ENCODE results near the gene CASP5. TPM values are rescaled to one million over a fixed set of nuclear protein-coding genes. Genes with fewer than 3 reads are reported as not detected.

Gene CASP5
- total and polyA plus RNA-seq, 7 donors = 0.05 TPM; not detected in 6

Other genes with a start within 250 kb of the CASP5 start
- gene CASP12, start 124.7 kb downstream of the CASP5 start, total RNA-seq = not detected
- gene CASP12, start 124.7 kb downstream of the CASP5 start, polyA plus RNA-seq = under 1 TPM in 2 of 3 donors, not detected in 1; 0.10 to 0.38 TPM
- 10 to 100 TPM in 3 of 4 donors, 1 to 10 TPM in 1; 5.5 to 17.8 (median 13.8) TPM for gene CASP4, start 54.6 kb downstream of the CASP5 start, total RNA-seq
- gene CASP4, start 54.6 kb downstream of the CASP5 start, polyA plus RNA-seq = 100 to 1,000 TPM in 1 of 3 donors, 1 to 10 TPM in 2; 5.8 to 113 (median 6.9) TPM
- 10 to 100 TPM in 1 of 4 donors, 1 to 10 TPM in 3; 1.6 to 10.2 (median 4.3) TPM for gene CASP1, start 12.0 kb upstream of the CASP5 start, total RNA-seq
- 1 to 10 TPM; 2.6 to 4.5 (median 3.3) TPM for gene CASP1, start 12.0 kb upstream of the CASP5 start, polyA plus RNA-seq
- gene CARD16, start 22.2 kb upstream of the CASP5 start, total RNA-seq = 1 to 10 TPM; 2.5 to 6.9 (median 3.7) TPM
- 1 to 10 TPM; 4.1 to 4.7 (median 4.6) TPM for gene CARD16, start 22.2 kb upstream of the CASP5 start, polyA plus RNA-seq
- not detected for gene CARD18, start 116.6 kb upstream of the CASP5 start, total RNA-seq
- not detected for gene CARD18, start 116.6 kb upstream of the CASP5 start, polyA plus RNA-seq

Data from psoas muscle (tissue), 7 donors.